Activated naive CD4-positive, alpha-beta T cell treated with Interleukin-2 at 50 U/mL for 16 hours (primary cell): Measurements from ENCODE around the gene ZRANB2.
A peak's percentile ranks its signal among the peaks of the same experiment; 100 is the strongest.

ENCODE experiments used
- DNase-seq: peaks from one replicate; pipeline ENCODE4 v3.0.0-alpha.2; 2020

ZRANB2 gene

GRCh38 chr1:71080739-71081696 lies at the start of gene ZRANB2:
Gene ZRANB2 (minus strand): TSS chr1:71081035. CDS start chr1:71080995, 40 bp downstream.
- DNase-seq = peak; percentile 90

GRCh38 chr1:71128060-71128459 lies 47.2 kb upstream of the ZRANB2 start:
- no peak for DNase-seq

- no peak for DNase-seq
These were observed 37.3 kb upstream of the ZRANB2 start for GRCh38 chr1:71118086-71118485.

- no peak for DNase-seq
These were observed 35.9 kb upstream of the ZRANB2 start for GRCh38 chr1:71116729-71117128.

- no peak for DNase-seq
These were observed 26.0 kb upstream of the ZRANB2 start for GRCh38 chr1:71106658-71107322.

GRCh38 chr1:71104417-71104816 lies 23.6 kb upstream of the ZRANB2 start:
- DNase-seq = no peak

GRCh38 chr1:71101839-71102376 lies 21.1 kb upstream of the ZRANB2 start:
- no peak for DNase-seq

GRCh38 chr1:71097428-71097827 lies 16.6 kb upstream of the ZRANB2 start:
- DNase-seq = no peak

GRCh38 chr1:71094913-71095312 lies 14.1 kb upstream of the ZRANB2 start:
- DNase-seq = no peak

- no peak for DNase-seq
These were observed 13.1 kb upstream of the ZRANB2 start for GRCh38 chr1:71093938-71094337.

GRCh38 chr1:71089536-71090270 lies 8.9 kb upstream of the ZRANB2 start:
- DNase-seq = no peak

- no peak for DNase-seq
These were observed 7.9 kb upstream of the ZRANB2 start for GRCh38 chr1:71088645-71089287.

GRCh38 chr1:71087713-71088112 lies 6.9 kb upstream of the ZRANB2 start:
- DNase-seq = no peak

GRCh38 chr1:71087060-71087459 lies 6.2 kb upstream of the ZRANB2 start:
- no peak for DNase-seq

- no peak for DNase-seq
These were observed 5.5 kb upstream of the ZRANB2 start for GRCh38 chr1:71086331-71086730.

GRCh38 chr1:71083271-71083670 lies 2.4 kb upstream of the ZRANB2 start:
- DNase-seq = no peak

GRCh38 chr1:71081697-71082080 lies 854 bp upstream of the ZRANB2 start:
- DNase-seq = no peak

GRCh38 chr1:71080230-71080738 lies 551 bp downstream of the ZRANB2 start:
- DNase-seq = peak; percentile 28

GRCh38 chr1:71074681-71075080 lies 6.2 kb downstream of the ZRANB2 start:
- DNase-seq = no peak

- DNase-seq = no peak
These were observed 8.6 kb downstream of the ZRANB2 start for GRCh38 chr1:71072273-71072672.

- DNase-seq = no peak
These were observed 9.1 kb downstream of the ZRANB2 start for GRCh38 chr1:71071720-71072119.
